Measurements from ENCODE around the gene RMND5B.
"Not testable (repeated sequence)": the region's sequence is repeated elsewhere in the genome, so short reads cannot be mapped to it uniquely, and the experiment has no call there.

- not testable (repeated sequence) for TF ChIP-seq CTCF (IDR thresholded peaks at IDR 0.05; ENCODE audit: poor library complexity, severe bottlenecking); EP300 (conservative IDR thresholded peaks at IDR 0.05; ENCODE audit: poor library complexity, severe bottlenecking); EZH2 (IDR thresholded peaks at IDR 0.05; ENCODE audit: borderline replicate concordance, insufficient read depth, low read length, poor library complexity, severe bottlenecking)
These were observed 43.6 kb upstream of the RMND5B start for GRCh38 chr5:178087199-178087598.

Data from neural cell (in vitro differentiated cells).